ENCODE results near the gene ZBTB21. TPM values are rescaled to one million over a fixed set of nuclear protein-coding genes. Genes with fewer than 3 reads are reported as not detected.

ZBTB21 gene
- total and polyA plus RNA-seq, 9 of the 15 experiments (the other 6 are each of a cell fraction or from before 2014, with no cell fraction given), result 2.2 to 15.2 (median 8.7) TPM

GRCh38 chr21:42010507-42011495 lies 641 bp upstream of the ZBTB21 start (continued):
- TF ChIP-seq ZNF12 (CRISPR knock-in tag; IDR thresholded peaks at IDR 0.05) (no peak), HNRNPH1 (optimal IDR thresholded peaks at IDR 0.05; ENCODE audit: low read depth, low read length) (no peak), E2F5 (CRISPR knock-in tag; IDR thresholded peaks at IDR 0.05) (no peak), YBX1 (IDR thresholded peaks at IDR 0.05) (no peak), EZH2 (IDR thresholded peaks at IDR 0.05; ENCODE audit: borderline replicate concordance, low read depth, low read length) (no peak), ELF4 (CRISPR knock-in tag; IDR thresholded peaks at IDR 0.05) (no peak), RBFOX2 (IDR thresholded peaks at IDR 0.05; ENCODE audit: low read depth, low read length) (peak; percentile 77), ILF3 (IDR thresholded peaks at IDR 0.05; ENCODE audit: borderline replicate concordance) (no peak; the same call in 1 of the 2 replicates), PML (IDR thresholded peaks at IDR 0.05; ENCODE audit: low read length) (no peak; the same call in 1 of the 2 replicates), CBX2 (IDR thresholded peaks at IDR 0.05; ENCODE audit: insufficient read depth, low read length, poor library complexity, severe bottlenecking) (no peak), ZNF431 (CRISPR knock-in tag; IDR thresholded peaks at IDR 0.05) (no peak), SETDB1 (IDR thresholded peaks at IDR 0.05; ENCODE audit: low read length) (no peak), ZNF57 (CRISPR knock-in tag; IDR thresholded peaks at IDR 0.05) (no peak), CSDE1 (IDR thresholded peaks at IDR 0.05) (no peak; a peak in 1 of 4 replicates), DACH1 (IDR thresholded peaks at IDR 0.05; ENCODE audit: partially characterized antibody) (peak; percentile 70), CHD7 (IDR thresholded peaks at IDR 0.05; ENCODE audit: low read depth, low read length) (no peak), ZNF785 (CRISPR knock-in tag; IDR thresholded peaks at IDR 0.05) (no peak)

Measured in K562 (cell line).